ENCODE measurements around the gene CRYBB2.
"Not testable (repeated sequence)": the region's sequence is repeated elsewhere in the genome, so short reads cannot be mapped to it uniquely, and the experiment has no call there.

The CRYBB2 gene

DNA sequence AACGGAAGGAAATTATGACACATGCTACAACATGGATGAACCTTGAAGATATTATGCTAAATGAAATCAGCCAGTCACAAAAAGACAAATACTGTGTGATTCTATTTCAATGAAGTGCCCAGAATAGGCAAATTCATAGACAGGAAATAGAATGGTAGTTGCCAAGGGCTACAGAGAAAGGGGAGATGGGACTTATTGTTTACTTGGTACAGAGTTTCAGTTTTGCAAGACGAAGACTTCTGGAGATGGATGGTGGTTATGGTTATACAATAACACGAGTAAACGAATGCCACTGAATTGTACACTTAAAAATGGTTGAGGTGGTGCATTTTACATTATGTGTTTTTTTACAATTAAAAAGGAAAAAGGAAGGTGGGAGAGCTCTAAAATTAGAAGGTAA is 48.1 kb downstream of the CRYBB2 start:
- not testable (repeated sequence) for H3K36me3 ChIP-seq; DNase-seq; H3K4me3 ChIP-seq (ENCODE audit: low read depth, low read length); H3K27me3 ChIP-seq (ENCODE audit: insufficient read depth, low read depth, severe bottlenecking); H3K27ac ChIP-seq; H3K9me3 ChIP-seq (ENCODE audit: severe bottlenecking)

DNA sequence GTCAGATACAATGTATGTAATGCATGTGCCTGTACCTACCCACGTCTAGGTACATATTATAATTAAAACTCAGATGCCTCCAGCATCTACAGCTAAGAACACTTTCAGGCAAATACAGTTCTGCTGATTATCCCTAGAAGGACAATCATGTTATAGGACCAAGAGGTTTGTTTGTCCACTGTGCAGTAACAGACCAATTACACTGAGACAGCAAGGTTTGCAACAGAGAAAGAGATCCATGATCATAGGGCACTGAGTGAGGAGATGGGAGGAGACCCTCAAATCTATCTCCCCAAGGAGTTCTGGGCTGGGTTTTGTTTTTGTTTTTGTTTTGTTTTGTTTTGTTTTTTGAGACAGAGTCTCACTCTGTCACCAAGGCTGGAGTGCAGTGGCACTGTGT is 49.5 kb downstream of the CRYBB2 start:
- not testable (repeated sequence) for H3K36me3 ChIP-seq; H3K4me3 ChIP-seq (ENCODE audit: low read depth, low read length)

DNA sequence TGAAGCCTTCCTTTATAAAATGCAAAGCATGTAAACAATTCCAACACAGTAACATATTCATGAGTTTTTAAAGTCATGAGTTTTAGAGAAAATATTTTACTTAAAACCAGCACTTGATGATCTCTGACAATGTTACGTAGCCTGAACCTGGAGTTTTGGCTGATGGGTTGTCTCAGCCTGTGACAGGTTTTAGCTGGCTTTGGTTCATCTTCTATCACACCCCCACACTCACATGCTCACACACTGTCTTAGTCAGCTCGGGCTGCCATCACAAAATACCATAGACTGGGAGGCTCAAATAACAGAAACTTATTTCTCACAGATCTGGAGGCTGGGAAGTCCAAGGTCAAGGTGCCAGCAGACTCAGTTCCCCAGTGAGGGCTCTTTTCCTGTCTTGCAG is 50.6 kb downstream of the CRYBB2 start:
- not testable (repeated sequence) for H3K9me3 ChIP-seq (ENCODE audit: severe bottlenecking); H3K27me3 ChIP-seq (ENCODE audit: insufficient read depth, low read depth, severe bottlenecking); H3K27ac ChIP-seq; DNase-seq; H3K4me3 ChIP-seq (ENCODE audit: low read depth, low read length); H3K36me3 ChIP-seq

More for the DNA sequence above, 49.5 kb downstream of the CRYBB2 start:
- H3K27ac ChIP-seq; H3K9me3 ChIP-seq (ENCODE audit: severe bottlenecking); DNase-seq; H3K27me3 ChIP-seq (ENCODE audit: insufficient read depth, low read depth, severe bottlenecking): not testable (repeated sequence)

DNA sequence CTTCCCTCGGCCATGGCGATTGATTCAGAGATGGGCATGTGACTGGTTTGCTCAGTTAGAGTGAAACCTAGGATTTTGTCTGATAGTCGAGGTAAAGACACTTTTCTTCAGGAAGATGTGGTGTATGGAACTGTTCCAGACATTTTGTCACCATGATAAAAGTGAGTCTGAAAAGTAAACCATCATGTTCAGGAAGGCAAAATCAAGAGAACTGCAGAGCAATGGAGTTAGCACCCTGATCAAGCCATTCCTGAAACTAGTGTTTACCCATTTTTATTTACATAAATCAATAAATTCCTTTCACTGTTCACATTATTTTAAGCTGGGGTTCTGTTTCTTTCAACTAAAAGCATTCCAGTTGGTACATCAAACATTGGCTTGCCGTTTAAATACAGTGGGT is 53.8 kb downstream of the CRYBB2 start:
- not testable (repeated sequence) for H3K27me3 ChIP-seq (ENCODE audit: insufficient read depth, low read depth, severe bottlenecking); H3K4me3 ChIP-seq (ENCODE audit: low read depth, low read length); DNase-seq; H3K27ac ChIP-seq; H3K36me3 ChIP-seq
- H3K9me3 ChIP-seq (ENCODE audit: severe bottlenecking): peaks cover 11% of the 10 kb centered on the region

DNA sequence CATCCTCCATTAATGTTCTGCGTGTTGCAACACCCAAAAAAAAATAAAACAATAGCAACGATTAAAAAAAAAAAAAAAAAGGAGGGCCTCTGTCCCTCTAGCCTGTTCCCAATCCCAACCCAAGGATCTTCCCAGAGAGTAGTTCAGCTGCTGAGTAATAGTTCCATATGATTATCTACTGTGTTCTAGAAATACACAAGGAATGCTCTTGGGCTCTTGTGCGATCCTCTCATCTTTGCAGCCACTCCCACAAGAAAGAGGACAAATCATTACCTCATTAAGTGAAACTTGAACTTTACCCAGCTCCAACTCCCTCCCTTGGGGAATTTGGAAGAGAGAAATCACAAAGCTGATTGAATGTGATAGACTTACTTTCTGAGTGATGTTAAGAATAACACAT is 54.5 kb downstream of the CRYBB2 start:
- not testable (repeated sequence) for H3K27ac ChIP-seq; H3K36me3 ChIP-seq; H3K9me3 ChIP-seq (ENCODE audit: severe bottlenecking); DNase-seq; H3K27me3 ChIP-seq (ENCODE audit: insufficient read depth, low read depth, severe bottlenecking); H3K4me3 ChIP-seq (ENCODE audit: low read depth, low read length)

DNA sequence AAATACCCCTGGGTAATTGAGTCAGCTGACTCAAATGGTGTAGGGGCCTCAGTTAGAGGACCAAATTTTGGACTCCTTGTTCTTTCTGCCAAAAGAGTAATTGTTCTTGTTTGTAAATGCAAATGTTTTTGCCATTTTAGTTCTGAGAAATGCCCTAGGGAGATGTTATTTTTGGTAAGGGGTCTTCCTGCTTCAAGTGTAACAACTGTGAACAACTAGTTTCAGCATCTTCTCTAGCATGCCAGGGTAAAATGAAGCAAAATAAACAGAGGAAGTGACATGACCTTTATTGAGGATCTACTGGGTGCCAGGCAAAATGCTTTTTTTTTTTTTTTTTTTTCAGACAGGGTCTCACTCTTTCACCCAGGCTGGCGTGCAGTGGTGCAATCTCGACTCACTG is 60.7 kb downstream of the CRYBB2 start:
- not testable (repeated sequence) for H3K27ac ChIP-seq; H3K4me3 ChIP-seq (ENCODE audit: low read depth, low read length); H3K27me3 ChIP-seq (ENCODE audit: insufficient read depth, low read depth, severe bottlenecking); H3K36me3 ChIP-seq; DNase-seq; H3K9me3 ChIP-seq (ENCODE audit: severe bottlenecking)
